Sigmoid colon (tissue), 7 donors: ENCODE results near the gene TNS1. TPM values are rescaled to one million over a fixed set of nuclear protein-coding genes. Genes with fewer than 3 reads are reported as not detected.

ENCODE experiments used
- DNase-seq: peaks from one replicate; pipeline ENCODE4 v3.0.0-alpha.2; 2019
- H3K27ac ChIP-seq, 4 donors: fragments of 200-600 bp; sonication (generic); one replicate each; pipeline ENCODE4 v1.5.1; 2016 to 2019; ENCODE audit warnings: mild to moderate bottlenecking in 1 of 4
- H3K27me3 ChIP-seq, 3 donors: fragments of 200-600 bp; sonication (generic); one replicate each; pipeline ENCODE4 v1.5.1; 2019; ENCODE audit warnings: mild to moderate bottlenecking in 1 of 3
- H3K36me3 ChIP-seq, 4 donors: fragments of 200-600 bp; sonication (generic); one replicate each; pipeline ENCODE4 v1.5.1; 2016 to 2019
- H3K4me1 ChIP-seq, 4 donors: fragments of 200-600 bp; sonication (generic); one replicate each; pipeline ENCODE4 v1.5.1; 2017 to 2019
- H3K4me3 ChIP-seq, 4 donors: fragments of 200-600 bp; sonication (generic); one replicate each; pipeline ENCODE4 v1.5.1; 2017 to 2019; ENCODE audit warnings: mild to moderate bottlenecking in 2 of 4, moderate library complexity in 1 of 4
- H3K9me3 ChIP-seq, 4 donors: fragments of 200-600 bp in 3 of 4; sonication (generic) in 3 of 4; one replicate each; pipeline versions ENCODE4 v1.5.1 to v1.6.1; 2013 to 2019
- CTCF ChIP-seq, 4 experiments: fragments of 450-650 bp in 3 of 4; fragments of 200-600 bp in 1 of 4; IDR thresholded peaks; one replicate each; pipeline ENCODE4 v1.5.1; 2016 to 2019; ENCODE audit warnings: antibody characterized with exemption in 4 of 4, mild to moderate bottlenecking in 3 of 4, moderate library complexity in 2 of 4
- EP300 ChIP-seq, 4 donors: sonication (generic); formaldehyde crosslinking; IDR thresholded peaks; one replicate each; pipeline ENCODE4 v1.6.1; 2017; ENCODE audit warnings: antibody characterized with exemption in 4 of 4
- POLR2A ChIP-seq, 2 donors: fragments of 450-650 bp; IDR thresholded peaks; one replicate each; pipeline ENCODE4 v1.6.1; 2016; ENCODE audit warnings: antibody characterized with exemption in 2 of 2, mild to moderate bottlenecking in 2 of 2, moderate library complexity in 2 of 2
- POLR2AphosphoS5 ChIP-seq, 4 donors: sonication (generic); formaldehyde crosslinking; IDR thresholded peaks; one replicate each; pipeline ENCODE4 v1.6.1; 2017; ENCODE audit warnings: antibody characterized with exemption in 4 of 4
- WGBS, 2 donors: extraction: QIAGEN DNeasy Blood & Tissue Kit; methylation state at CpG; one replicate each; pipeline ENCODE4 v1.1.7; 2013; 5-methylcytosine and 5-hydroxymethylcytosine counted together
- intact Hi-C: fragments of 100-400 bp; cut with DNase I; formaldehyde crosslinking; loops from one replicate; pipeline ENCODE4 v1.15.1; 2023
- polyA plus RNA-seq, 3 donors: library from polyadenylated mRNA; stranded (reverse); fragments of 200-250 nt; gene quantifications; one replicate each; pipeline ENCODE4 v1.2.3, GENCODE V29; 2013
- total RNA-seq, 4 donors: library from RNA; depleted of rRNA; stranded (reverse); fragments of >200 nt; gene quantifications; one replicate each; pipeline ENCODE4 v1.1.0, GENCODE V29; 2016
- donor health status: healthy with polysubstance abuse.
- donor health status: Bipolar disorder and iron deficiency.
- donor health status: healthy.

TNS1 gene
- total and polyA plus RNA-seq, 7 donors: 3.7 to 1,607 (median 444) TPM

- Histone ChIP-seq H3K27ac (peak overlapping the region; percentile 69 to 73 (median 71)), H3K4me1 (peaks cover 0 to 21% (median 20%) of the 10 kb centered on the region in 4 donors), H3K27me3 (peaks cover 0 to 14% (median under 1%) of the 10 kb centered on the region in 3 donors), H3K9me3 (no peaks in the 10 kb centered on the region), H3K36me3 (no peaks in the 10 kb centered on the region), H3K4me3 (no peak overlapping the region)
- 66 to 69% methylated on average over 6 of the region's 6 CpGs for WGBS, 2 donors
- peak; percentile 95 for DNase-seq
- intact Hi-C loops: no loop called here
- TF ChIP-seq CTCF (IDR thresholded peaks at IDR 0.05): no peak
- TF ChIP-seq POLR2AphosphoS5 (IDR thresholded peaks at IDR 0.05): peak; percentile 23 to 74 (median 32)
- no peak for TF ChIP-seq EP300 (IDR thresholded peaks at IDR 0.05)
- TF ChIP-seq POLR2A (IDR thresholded peaks at IDR 0.05): no peak
Observed at GRCh38 chr2:218003981-218004419, 1.2 kb upstream of the TNS1 start.

GRCh38 chr2:218003281-218003944 is 618 bp upstream of the TNS1 start:
- DNase-seq: peak; percentile 85
- Histone ChIP-seq H3K27ac (peak overlapping the region; percentile 69 to 73 (median 71)), H3K9me3 (no peaks in the 10 kb centered on the region), H3K27me3 (peaks cover 0 to 8% (median 0%) of the 10 kb centered on the region in 3 donors), H3K4me1 (peaks cover 0 to 21% (median 20%) of the 10 kb centered on the region in 4 donors), H3K36me3 (no peaks in the 10 kb centered on the region), H3K4me3 (peak overlapping the region in 3 of 4 donors; percentile 30 to 46 (median 40))
- no peak for TF ChIP-seq POLR2A (IDR thresholded peaks at IDR 0.05)
- TF ChIP-seq POLR2AphosphoS5 (IDR thresholded peaks at IDR 0.05): no peak
- no peak for TF ChIP-seq EP300 (IDR thresholded peaks at IDR 0.05)
- TF ChIP-seq CTCF (IDR thresholded peaks at IDR 0.05): no peak
- 50 to 60% methylated on average over 11 of the region's 11 CpGs for WGBS, 2 donors
- intact Hi-C loops: no loop called here

- peak overlapping the region; percentile 69 to 73 (median 71) for H3K27ac ChIP-seq
Observed at GRCh38 chr2:218002143-218002844, 501 bp downstream of the TNS1 start.

GRCh38 chr2:218001629-218002028 is 1.2 kb downstream of the TNS1 start:
- H3K36me3 ChIP-seq: no peaks in the 10 kb centered on the region
- no peaks in the 10 kb centered on the region for H3K9me3 ChIP-seq
- peak overlapping the region; percentile 30 to 46 (median 36) for H3K4me3 ChIP-seq
- peak overlapping the region; percentile 69 to 73 (median 71) for H3K27ac ChIP-seq
- WGBS, 2 donors: 37 to 61% methylated on average over 4 of the region's 4 CpGs
- TF ChIP-seq EP300 (IDR thresholded peaks at IDR 0.05): no peak
- TF ChIP-seq CTCF (IDR thresholded peaks at IDR 0.05): no peak
- TF ChIP-seq POLR2AphosphoS5 (IDR thresholded peaks at IDR 0.05): no peak
- no peak for DNase-seq
- intact Hi-C loops: no loop called here
- no peaks in the 10 kb centered on the region for H3K27me3 ChIP-seq
- peaks cover 0 to 27% (median 22%) of the 10 kb centered on the region in 4 donors for H3K4me1 ChIP-seq

More at GRCh38 chr2:218002143-218002844, 501 bp downstream of the TNS1 start:
- peaks cover 0 to 21% (median 20%) of the 10 kb centered on the region in 4 donors for H3K4me1 ChIP-seq
- intact Hi-C loops: no loop called here
- DNase-seq: no peak
- no peaks in the 10 kb centered on the region for H3K9me3 ChIP-seq
- 57 to 67% methylated on average over 12 of the region's 12 CpGs for WGBS, 2 donors
- no peak for TF ChIP-seq POLR2A (IDR thresholded peaks at IDR 0.05)
- TF ChIP-seq CTCF (IDR thresholded peaks at IDR 0.05): no peak
- TF ChIP-seq POLR2AphosphoS5 (IDR thresholded peaks at IDR 0.05): no peak
- TF ChIP-seq EP300 (IDR thresholded peaks at IDR 0.05): no peak
- H3K4me3 ChIP-seq: peak overlapping the region; percentile 30 to 46 (median 36)
- H3K27me3 ChIP-seq: no peaks in the 10 kb centered on the region
- no peaks in the 10 kb centered on the region for H3K36me3 ChIP-seq
